ENCODE measurements around the gene SAMHD1. TPM values are rescaled to one million over a fixed set of nuclear protein-coding genes. Genes with fewer than 3 reads are reported as not detected.
A peak's percentile ranks its signal among the peaks of the same experiment; 100 is the strongest.

The SAMHD1 gene
- total and polyA plus RNA-seq, 2 of the 8 experiments (the other 6 are each of a cell fraction or from before 2014, with no cell fraction given) = 22.0 to 37.1 TPM

DNA sequence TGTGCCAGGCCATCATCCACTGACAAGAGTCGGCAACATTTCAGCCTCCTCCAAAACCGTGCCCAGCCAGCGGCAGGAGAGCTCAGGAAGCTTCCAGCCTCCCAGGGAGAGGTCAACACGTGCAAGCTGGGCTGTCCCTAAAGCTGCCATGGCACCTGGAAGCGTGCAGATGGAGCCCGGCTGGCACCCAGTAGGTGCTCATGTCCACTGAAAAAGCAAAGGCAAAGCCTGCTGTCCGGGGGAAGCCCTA, 90.0 kb downstream of the SAMHD1 start:
- Histone ChIP-seq H4K8ac (ENCODE audit: extremely low read depth, insufficient read depth, low read length) (no peak overlapping the region), H3K9me3 (ENCODE audit: insufficient read depth in 2 of 2, low read depth in 1 of 2, low read length in 1 of 2) (no peaks in the 10 kb centered on the region), H3K27ac (ENCODE audit: low read depth, low read length) (no peak overlapping the region), H3K23ac (ENCODE audit: insufficient read length) (no peak overlapping the region), H2AFZ (ENCODE audit: low read length) (no peak overlapping the region), H2BK5ac (ENCODE audit: low read depth, low read length) (no peak overlapping the region), H2BK20ac (ENCODE audit: low read length) (no peak overlapping the region), H3K18ac (ENCODE audit: extremely low read depth, low read length) (0 out of 2 replicates have a peak overlapping the region, but pooled peaks have one; percentile 3), H2AK5ac (ENCODE audit: low read depth, low read length) (no peak overlapping the region), H3K56ac (replicated peaks; ENCODE audit: insufficient read length, low read depth, low read length) (no peak overlapping the region), H3K4me3 (ENCODE audit: extremely low read depth in 1 of 4, insufficient read depth in 2 of 4, low read depth in 3 of 4, low read length in 4 of 4) (peak overlapping the region; percentile 44 to 70 (median 50); a peak in 5 of 8 replicates), H3K79me2 (ENCODE audit: control insufficient read depth in 1 of 2, insufficient read depth in 2 of 2, low read length in 2 of 2) (peaks cover 0 to 42% of the 10 kb centered on the region in 2 experiments; a peak in 2 of 4 replicates), H3K9ac (replicated peaks in 1 of 4; ENCODE audit: extremely low read depth in 1 of 4, low read depth in 3 of 4, low read length in 3 of 4) (no peak overlapping the region), H2BK120ac (replicated peaks; ENCODE audit: low read depth, low read length) (no peak overlapping the region), H3K4me1 (replicated peaks in 1 of 4; ENCODE audit: control insufficient read depth in 3 of 4, insufficient read depth in 4 of 4, low read length in 3 of 4) (peaks cover 3 to 23% (median 17%) of the 10 kb centered on the region in 4 experiments), H3K14ac (ENCODE audit: insufficient read length) (no peak overlapping the region), H3K79me1 (ENCODE audit: low read depth, low read length) (peaks cover 24% of the 10 kb centered on the region), H3K4me2 (ENCODE audit: insufficient read depth in 1 of 2, low read depth in 2 of 2, low read length in 2 of 2) (peak overlapping the region; percentile 70 to 85), H2BK15ac (ENCODE audit: low read length) (no peak overlapping the region), H3K36me3 (ENCODE audit: control insufficient read depth in 2 of 4, insufficient read depth in 4 of 4, low read length in 3 of 4) (0 out of 8 replicates have a peak, but pooled peaks cover 0 to 2% (median 0%) of the 10 kb centered on the region in 4 experiments), H3K23me2 (ENCODE audit: low read depth, low read length) (peaks cover 15% of the 10 kb centered on the region; the same call in 1 of the 2 replicates), H3K4ac (replicated peaks; ENCODE audit: insufficient read length, low read depth, low read length) (no peak overlapping the region), H3K27me3 (replicated peaks in 1 of 4; ENCODE audit: control insufficient read depth in 3 of 4, extremely low read depth in 1 of 4, insufficient read depth in 3 of 4, low read length in 3 of 4) (peaks cover 0 to 8% (median 6%) of the 10 kb centered on the region in 4 experiments; a peak in 4 of 7 replicates), H4K5ac (ENCODE audit: insufficient read length, low read depth, low read length) (no peak overlapping the region), H4K91ac (replicated peaks; ENCODE audit: insufficient read length, low read length) (no peak overlapping the region), H4K20me1 (replicated peaks in 1 of 2; ENCODE audit: control insufficient read depth in 1 of 2, insufficient read depth in 2 of 2, low read length in 2 of 2) (peaks cover 22 to 26% of the 10 kb centered on the region in 2 experiments), H2BK12ac (ENCODE audit: low read depth, low read length) (peak overlapping the region; percentile 51; the same call in 1 of the 2 replicates)
- FAIRE-seq (no peak), DNase-seq (ENCODE audit: low read depth in 1 of 2, low spot score in 2 of 2) (no peak)
- WGBS, 2 experiments (ENCODE audit: extremely low coverage in 1 of 2, insufficient coverage in 1 of 2, insufficient read length in 1 of 2, insufficient replicate concordance in 2 of 2, low coverage in 1 of 2, low lambda C conversion rate in 2 of 2, missing lambda C conversion rate in 1 of 2) = 73% methylated on average over 7 of the region's 7 CpGs; no CpG with 5 or more reads in 1 of the 2 experiments
- CTCF ChIA-PET (ENCODE audit: partially characterized antibody) = interaction anchor here (1.1 to 5.9 kb wide), 10 partner anchors 14 to 88 kb away, joined by 3 to 41 read pairs (median 8); partner anchors contain the start of gene DSN1
- POLR2A ChIA-PET (ENCODE audit: partially characterized antibody) = interaction anchor here (0.6 to 5.8 kb wide), 7 partner anchors 11 to 389 kb away, joined by 3 to 41 read pairs (median 5); partner anchors contain the start of gene DSN1
- TF ChIP-seq SIN3A (conservative IDR thresholded peaks at IDR 0.05 in 1 of 2, IDR thresholded peaks at IDR 0.05 in 1 of 2; ENCODE audit: low read depth in 1 of 2, low read length in 2 of 2) = no peak
